ENCODE measurements around the gene TLDC2. TPM values are rescaled to one million over a fixed set of nuclear protein-coding genes. Genes with fewer than 3 reads are reported as not detected.
"Not testable (repeated sequence)": the region's sequence is repeated elsewhere in the genome, so short reads cannot be mapped to it uniquely, and the experiment has no call there.

Gene TLDC2
- total RNA-seq, 1 experiment from 2014 or later = 0.32 TPM

- H4K20me1 ChIP-seq (ENCODE audit: insufficient read depth) = no peaks in the 10 kb centered on the region
- peak overlapping the region; percentile 86 for H3K4me2 ChIP-seq (ENCODE audit: low read length)
- peak overlapping the region; percentile 74 for H3K9ac ChIP-seq (ENCODE audit: low read length)
- ATAC-seq = peak; percentile 90
- BruUV-seq (replicated peaks) = no TSS peak
- peaks cover 39 to 59% of the 10 kb centered on the region in 2 experiments for H3K4me1 ChIP-seq (ENCODE audit: control insufficient read depth in 1 of 2, insufficient read depth in 2 of 2, low read length in 2 of 2)
- peak overlapping the region; percentile 44 to 53 for H3K4me3 ChIP-seq (replicated peaks in 1 of 2; ENCODE audit: low read depth in 1 of 2, low read length in 2 of 2)
- no peaks in the 10 kb centered on the region for H3K9me3 ChIP-seq (ENCODE audit: control insufficient read depth in 1 of 2, insufficient read depth in 1 of 2, low read depth in 1 of 2, low read length in 2 of 2)
- no peaks in the 10 kb centered on the region for H3K9me2 ChIP-seq (ENCODE audit: insufficient read depth)
- 0 out of 2 replicates have a peak, but pooled peaks cover 3% of the 10 kb centered on the region for H3K79me2 ChIP-seq (ENCODE audit: insufficient read depth, low read length)
- RAD21 ChIA-PET (ENCODE audit: low non-redundant PET in 1 of 2, low total read pairs in 2 of 2, uncharacterized antibody in 2 of 2, unreplicated experiment in 2 of 2) = interaction anchor here (0.6 to 1.1 kb wide), 3 partner anchors 10 to 1325 kb away, joined by 4 to 7 read pairs (median 5); a partner anchor contains a TSS
- peak overlapping the region; percentile 85 for H3K27ac ChIP-seq (ENCODE audit: low read depth, low read length)
- DNase-seq (ENCODE audit: low read depth, low spot score) = peak; percentile 80
- H2AFZ ChIP-seq (ENCODE audit: low read depth, low read length, poor library complexity, severe bottlenecking) = no peak overlapping the region
- TF ChIP-seq TCF7L2 (IDR thresholded peaks at IDR 0.05; ENCODE audit: borderline replicate concordance, extremely low read depth, insufficient read depth, insufficient read length) = no peak
- peak; percentile 24 for TF ChIP-seq POLR2A (IDR thresholded peaks at IDR 0.05; ENCODE audit: borderline replicate concordance, extremely low read depth, insufficient read depth, insufficient read length)
- TF ChIP-seq ZFX (IDR thresholded peaks at IDR 0.05) = peak; percentile 23; the same call in 1 of the 2 replicates
- TF ChIP-seq POLR2AphosphoS5 (IDR thresholded peaks at IDR 0.05; ENCODE audit: low read depth, low read length) = peak; percentile 78
- intact Hi-C loops (cut with micrococcal nuclease) = no loop called here
- CTCF ChIA-PET = interaction anchor here (0.6 to 3.1 kb wide), 16 partner anchors 10 to 1026 kb away, joined by 3 to 14 read pairs (median 6); partner anchors contain the start of gene RAB5IF
- no peaks in the 10 kb centered on the region for H3K27me3 ChIP-seq (ENCODE audit: insufficient read depth, low read length)
- no peaks in the 10 kb centered on the region for H3K36me3 ChIP-seq (ENCODE audit: control insufficient read depth in 1 of 2, insufficient read depth in 2 of 2, low read length in 2 of 2)
- POLR2A ChIA-PET = interaction anchor here (0.7 to 1.9 kb wide), 9 partner anchors 11 to 1688 kb away, joined by 3 to 7 read pairs (median 3); a partner anchor contains a TSS
These were observed 40.3 kb upstream of the TLDC2 start for GRCh38 chr20:36835453-36836198.

- peak; percentile 65 for ATAC-seq
- CTCF ChIA-PET = interaction anchor here (1.3 to 3.1 kb wide), 11 partner anchors 9 to 231 kb away, joined by 3 to 14 read pairs (median 7); partner anchors contain the start of gene RAB5IF
- Histone ChIP-seq H3K9me2 (ENCODE audit: insufficient read depth) (no peaks in the 10 kb centered on the region), H3K36me3 (ENCODE audit: control insufficient read depth in 1 of 2, insufficient read depth in 2 of 2, low read length in 2 of 2) (no peaks in the 10 kb centered on the region), H3K4me1 (ENCODE audit: control insufficient read depth in 1 of 2, insufficient read depth in 2 of 2, low read length in 2 of 2) (peaks cover 39 to 51% of the 10 kb centered on the region in 2 experiments), H3K9me3 (ENCODE audit: control insufficient read depth in 1 of 2, insufficient read depth in 1 of 2, low read depth in 1 of 2, low read length in 2 of 2) (no peaks in the 10 kb centered on the region), H3K27me3 (ENCODE audit: insufficient read depth, low read length) (no peaks in the 10 kb centered on the region), H4K20me1 (ENCODE audit: insufficient read depth) (no peaks in the 10 kb centered on the region), H3K9ac (ENCODE audit: low read length) (peak overlapping the region; percentile 74), H3K79me2 (ENCODE audit: insufficient read depth, low read length) (0 out of 2 replicates have a peak, but pooled peaks cover 3% of the 10 kb centered on the region), H3K4me3 (replicated peaks in 1 of 2; ENCODE audit: low read depth in 1 of 2, low read length in 2 of 2) (peak overlapping the region; percentile 44 to 53), H3K4me2 (ENCODE audit: low read length) (peak overlapping the region; percentile 86), H2AFZ (ENCODE audit: low read depth, low read length, poor library complexity, severe bottlenecking) (no peak overlapping the region), H3K27ac (ENCODE audit: low read depth, low read length) (peak overlapping the region; percentile 85)
- BruUV-seq (replicated peaks) = no TSS peak
- POLR2A ChIA-PET = interaction anchor here (0.9 to 1.9 kb wide), 3 partner anchors 10 to 57 kb away, joined by 3 to 7 read pairs (median 5); no protein-coding TSS in a partner anchor
- RAD21 ChIA-PET (ENCODE audit: low non-redundant PET in 1 of 2, low total read pairs in 2 of 2, uncharacterized antibody in 2 of 2, unreplicated experiment in 2 of 2) = interaction anchor here in 1 of 2 experiments (1.0 kb wide), 1 partner anchor 9 kb away, joined by 4 read pairs; no protein-coding TSS in a partner anchor
- intact Hi-C loops (cut with micrococcal nuclease) = no loop called here
- DNase-seq (ENCODE audit: low read depth, low spot score) = peak; percentile 68
- TF ChIP-seq CBX3 (IDR thresholded peaks at IDR 0.05; ENCODE audit: low read depth) (0 out of 2 replicates have a peak, but pooled peaks have one; percentile 50), CTCF (IDR thresholded peaks at IDR 0.05 in 2 of 3, conservative IDR thresholded peaks at IDR 0.05 in 1 of 3; ENCODE audit: borderline replicate concordance in 1 of 3, insufficient read depth in 1 of 3, low read depth in 2 of 3, low read length in 2 of 3) (peak; percentile 35 to 82 (median 80); a peak in 5 of 6 replicates), RAD21 (IDR thresholded peaks at IDR 0.05; ENCODE audit: low read depth) (peak; percentile 55; the same call in 1 of the 2 replicates)
- TF ChIP-seq, protein P1, sequence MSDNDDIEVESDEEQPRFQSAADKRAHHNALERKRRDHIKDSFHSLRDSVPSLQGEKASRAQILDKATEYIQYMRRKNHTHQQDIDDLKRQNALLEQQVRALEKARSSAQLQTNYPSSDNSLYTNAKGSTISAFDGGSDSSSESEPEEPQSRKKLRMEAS (IDR thresholded peaks at IDR 0.05) = no peak
These were observed 39.2 kb upstream of the TLDC2 start for GRCh38 chr20:36836591-36837269.

DNA sequence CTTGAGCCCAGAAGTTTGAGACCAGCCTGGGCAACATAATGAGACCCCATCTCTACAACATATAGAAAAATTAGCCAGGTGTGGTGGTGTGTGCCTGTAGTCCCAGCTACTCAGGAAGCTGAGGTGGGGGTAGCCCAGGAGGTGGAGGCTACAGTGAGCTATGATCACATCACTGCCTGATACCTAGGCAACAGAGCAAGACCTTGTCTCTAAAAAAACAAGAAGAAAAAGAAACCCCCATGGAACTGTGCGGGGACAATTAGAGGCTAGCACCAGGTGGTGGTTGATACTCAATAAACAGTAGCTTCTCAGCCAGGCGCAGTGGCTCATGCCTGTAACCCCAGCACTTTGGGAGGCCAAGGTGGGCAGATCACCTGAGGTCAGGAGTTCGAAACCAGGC is 37.6 kb upstream of the TLDC2 start:
- POLR2A ChIA-PET; BruUV-seq (replicated peaks); RAD21 ChIA-PET (ENCODE audit: low non-redundant PET in 1 of 2, low total read pairs in 2 of 2, uncharacterized antibody in 2 of 2, unreplicated experiment in 2 of 2): not testable (repeated sequence)

More for the DNA sequence above, 37.6 kb upstream of the TLDC2 start:
- H3K4me3 ChIP-seq (replicated peaks in 1 of 2; ENCODE audit: low read depth in 1 of 2, low read length in 2 of 2); H3K4me2 ChIP-seq (ENCODE audit: low read length); H2AFZ ChIP-seq (ENCODE audit: low read depth, low read length, poor library complexity, severe bottlenecking); CTCF ChIA-PET; H3K27me3 ChIP-seq (ENCODE audit: insufficient read depth, low read length); H3K9ac ChIP-seq (ENCODE audit: low read length); H3K9me2 ChIP-seq (ENCODE audit: insufficient read depth); DNase-seq (ENCODE audit: low read depth, low spot score); H4K20me1 ChIP-seq (ENCODE audit: insufficient read depth); intact Hi-C loops (cut with micrococcal nuclease); H3K9me3 ChIP-seq (ENCODE audit: control insufficient read depth in 1 of 2, insufficient read depth in 1 of 2, low read depth in 1 of 2, low read length in 2 of 2); H3K79me2 ChIP-seq (ENCODE audit: insufficient read depth, low read length); ATAC-seq; H3K27ac ChIP-seq (ENCODE audit: low read depth, low read length); H3K36me3 ChIP-seq (ENCODE audit: control insufficient read depth in 1 of 2, insufficient read depth in 2 of 2, low read length in 2 of 2): not testable (repeated sequence)
- peaks cover 25 to 34% of the 10 kb centered on the region in 2 experiments for H3K4me1 ChIP-seq (ENCODE audit: control insufficient read depth in 1 of 2, insufficient read depth in 2 of 2, low read length in 2 of 2)
